Kasumi-1 (cell line): ENCODE measurements around the gene ALG14.
"Not testable (repeated sequence)": the region's sequence is repeated elsewhere in the genome, so short reads cannot be mapped to it uniquely, and the experiment has no call there.

Experiments used
- DNase-seq, 2 experiments: peaks; one replicate each; lab custom pipeline; 2025; lab: John Stamatoyannopoulos, UW

The ALG14 gene

DNA sequence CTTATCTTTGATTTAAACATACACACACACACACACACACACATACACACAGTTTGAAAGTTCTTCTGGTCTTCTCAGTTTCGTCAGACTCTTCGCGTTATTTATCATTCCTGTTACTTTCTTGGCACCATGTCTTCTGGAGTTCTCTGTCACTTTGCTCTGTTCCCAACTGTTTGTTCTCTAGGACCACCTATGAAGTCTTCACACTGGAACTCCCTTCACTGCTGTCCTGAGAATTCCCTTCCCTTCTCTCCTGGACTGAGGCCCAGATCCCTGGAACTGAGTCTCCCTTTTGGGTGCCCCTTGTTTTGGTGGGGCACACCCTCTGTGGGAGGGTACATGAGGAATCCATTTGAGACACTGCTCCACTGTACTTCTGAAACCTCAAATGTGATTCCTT is 30.5 kb downstream of the ALG14 start:
- no peak for DNase-seq

DNA sequence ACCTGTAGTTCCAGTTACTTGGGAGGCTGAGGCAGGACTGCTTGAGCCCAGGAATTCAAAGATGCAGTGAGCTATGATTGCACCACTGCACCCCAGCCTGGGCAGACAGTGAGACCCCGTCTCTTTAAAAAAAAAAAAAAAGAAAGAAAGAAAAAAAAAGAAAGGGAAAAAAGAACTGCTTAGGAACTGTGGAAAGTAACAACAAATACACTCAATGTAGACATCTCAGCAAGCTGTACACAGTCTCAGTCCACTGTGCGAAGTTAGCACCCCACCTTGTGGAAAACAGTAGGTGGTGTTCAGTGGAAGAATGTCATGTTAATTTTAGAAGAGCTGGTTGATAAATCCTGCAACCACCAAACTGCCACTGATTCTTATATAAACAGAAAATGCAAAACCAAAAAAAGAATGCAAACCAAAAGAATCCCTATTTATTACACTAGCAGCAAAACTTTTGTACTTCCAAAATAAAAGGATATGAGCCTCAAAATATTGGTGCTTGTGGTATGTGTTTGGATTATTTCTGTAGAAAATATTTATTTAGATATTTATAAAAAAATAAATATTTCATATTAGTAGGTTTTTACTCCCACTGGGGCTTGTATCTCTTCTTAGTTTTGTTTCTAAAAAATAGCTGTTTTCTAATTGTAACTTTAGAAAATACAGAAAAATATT is 31.1 kb downstream of the ALG14 start:
- peak; percentile 55 to 73 for DNase-seq

DNA sequence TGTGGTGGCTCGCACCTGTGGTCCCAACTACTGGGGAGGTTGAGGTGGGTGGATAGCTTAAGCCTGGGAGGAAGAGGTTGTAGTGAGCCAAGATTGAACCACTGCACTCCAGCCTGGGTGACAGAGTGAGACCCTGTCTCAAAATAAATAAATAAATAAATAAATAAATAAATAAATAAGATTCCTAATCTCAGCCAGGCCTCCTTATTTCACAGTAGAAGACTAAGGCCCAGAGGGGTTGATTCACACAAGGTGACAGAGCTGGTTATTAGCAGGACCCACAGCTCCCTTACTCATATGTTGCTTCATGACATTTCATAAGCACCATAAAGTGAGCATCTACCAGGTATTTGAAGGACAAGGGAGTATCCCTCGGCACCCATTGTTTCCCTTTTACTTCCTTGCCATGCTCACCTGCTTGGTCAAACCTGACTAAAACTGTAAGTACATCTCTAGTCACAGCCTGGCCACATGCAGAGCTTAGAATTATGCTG is 32.7 kb downstream of the ALG14 start:
- no peak for DNase-seq

DNA sequence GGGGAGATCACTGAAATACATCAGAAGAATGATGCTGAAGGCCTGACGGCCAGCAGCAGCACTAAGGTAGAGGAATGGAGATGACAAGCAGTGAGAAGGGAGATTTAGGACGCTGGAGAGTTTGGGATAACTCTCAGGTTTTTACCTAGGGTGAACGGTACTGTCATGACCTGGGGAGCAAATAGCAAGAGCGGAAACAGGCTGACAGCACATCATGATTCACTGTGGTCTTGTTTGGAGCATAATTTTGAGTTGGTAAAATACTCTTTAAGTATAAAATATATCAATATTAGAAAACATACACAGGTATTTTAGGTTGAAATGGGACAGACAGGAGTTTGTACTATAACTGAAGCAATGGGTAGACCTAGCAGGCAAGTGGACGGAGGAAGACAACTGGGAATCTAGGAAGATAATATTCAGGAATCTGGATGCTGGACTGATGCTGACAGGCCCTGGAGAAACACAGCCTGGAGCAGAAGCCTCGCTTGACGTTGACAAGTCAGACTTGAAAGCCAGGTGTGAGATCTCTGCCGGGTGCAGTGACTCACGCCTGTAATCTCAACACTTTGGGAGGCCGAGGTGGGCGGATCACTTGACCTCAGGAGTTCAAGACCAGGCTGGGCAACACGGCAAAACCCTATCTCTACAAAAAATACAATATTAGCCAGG is 33.3 kb downstream of the ALG14 start:
- no peak for DNase-seq

DNA sequence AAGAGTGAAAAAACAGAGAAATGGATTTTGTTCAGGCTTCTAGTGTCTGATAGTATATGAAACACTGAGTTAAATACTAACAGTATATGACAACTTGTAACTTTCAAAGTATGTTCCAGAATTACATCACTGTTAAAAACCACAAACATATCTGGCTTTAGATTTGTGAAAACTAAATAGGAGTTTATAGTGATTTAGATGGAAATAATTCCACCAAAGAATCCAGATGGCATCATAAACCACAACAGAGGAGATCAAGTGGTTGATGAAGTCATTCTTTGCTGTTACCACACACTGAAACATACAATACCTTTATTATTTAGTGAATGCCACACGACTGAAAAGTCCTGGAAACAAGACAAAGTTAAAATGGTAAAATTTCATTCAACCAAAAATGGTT is 37.2 kb downstream of the ALG14 start:
- no peak for DNase-seq

DNA sequence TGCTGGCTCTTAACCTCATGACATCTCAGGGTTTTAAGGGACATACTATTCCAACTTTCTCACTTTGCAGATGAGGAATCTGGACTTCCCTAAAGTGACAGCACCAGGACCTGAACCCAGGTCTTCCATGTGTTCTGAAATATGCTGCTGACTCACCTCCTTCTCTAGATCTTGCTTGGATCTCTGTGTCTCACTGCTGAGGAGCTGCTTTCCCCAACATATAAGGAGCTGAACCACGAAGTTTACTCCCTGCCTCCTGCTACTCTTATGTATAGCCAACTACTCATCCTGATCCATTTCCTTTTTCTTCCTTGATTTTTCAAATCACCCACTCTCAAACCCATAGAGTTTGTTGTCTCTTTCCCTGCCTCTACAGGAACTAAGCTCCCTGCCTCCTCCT is 38.2 kb downstream of the ALG14 start:
- no peak for DNase-seq

DNA sequence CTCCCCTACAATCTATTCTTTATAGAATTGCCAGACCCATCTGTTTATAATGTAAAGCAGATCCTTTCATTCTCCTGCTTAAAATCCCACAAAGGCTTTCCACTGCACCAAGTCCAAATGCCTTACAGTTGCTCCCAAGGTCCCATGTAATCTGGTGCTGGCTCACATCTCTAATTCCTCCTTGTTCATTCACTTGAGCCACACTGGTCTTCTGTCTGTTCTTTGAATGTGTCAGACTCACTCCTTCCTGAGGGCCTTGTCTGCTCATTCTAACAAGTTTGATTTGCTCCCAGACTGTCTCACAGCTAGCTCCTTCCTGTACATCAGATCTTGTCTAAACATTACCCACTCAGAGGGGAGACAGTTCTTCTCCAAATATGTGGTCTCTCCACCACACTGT is 38.9 kb downstream of the ALG14 start:
- DNase-seq: no peak

DNA sequence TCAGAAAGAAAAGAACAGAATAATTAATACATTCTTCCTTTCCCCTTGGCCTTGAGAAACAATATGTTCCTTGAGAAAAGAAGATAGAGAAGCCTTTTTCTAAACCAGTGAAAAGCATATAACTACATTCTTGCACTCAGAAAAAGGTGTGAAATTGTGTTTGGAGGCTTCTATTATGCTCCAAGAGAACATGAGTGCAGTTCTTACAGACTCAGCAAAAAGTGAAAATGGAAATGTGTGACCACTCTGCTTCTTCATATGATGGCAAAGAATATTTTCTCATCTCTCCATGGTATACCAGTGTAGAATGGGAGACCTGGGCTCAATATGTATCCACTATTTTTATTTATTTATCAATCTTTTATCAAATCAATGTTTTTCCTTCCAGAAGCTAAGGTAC is 43.2 kb downstream of the ALG14 start:
- no peak for DNase-seq

DNA sequence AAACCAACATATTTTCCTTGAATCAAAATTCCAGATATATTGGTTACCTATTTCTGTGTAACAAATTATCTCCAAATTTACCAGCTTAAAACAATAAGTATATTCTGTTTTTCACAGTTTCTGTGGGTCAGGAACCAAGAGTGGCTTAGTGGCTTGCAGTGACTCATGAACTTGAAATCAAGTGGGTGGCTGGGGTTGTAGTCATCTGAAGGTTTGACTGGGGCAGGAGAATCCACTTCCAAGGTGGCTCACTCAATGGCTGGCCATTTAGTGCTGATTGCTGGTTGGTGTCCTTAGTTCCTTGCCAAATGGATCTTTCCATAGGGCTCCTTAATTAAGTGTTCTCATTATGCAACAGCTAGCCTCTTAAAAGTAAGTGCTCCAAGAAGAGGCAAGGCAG is 43.8 kb downstream of the ALG14 start:
- no peak for DNase-seq

DNA sequence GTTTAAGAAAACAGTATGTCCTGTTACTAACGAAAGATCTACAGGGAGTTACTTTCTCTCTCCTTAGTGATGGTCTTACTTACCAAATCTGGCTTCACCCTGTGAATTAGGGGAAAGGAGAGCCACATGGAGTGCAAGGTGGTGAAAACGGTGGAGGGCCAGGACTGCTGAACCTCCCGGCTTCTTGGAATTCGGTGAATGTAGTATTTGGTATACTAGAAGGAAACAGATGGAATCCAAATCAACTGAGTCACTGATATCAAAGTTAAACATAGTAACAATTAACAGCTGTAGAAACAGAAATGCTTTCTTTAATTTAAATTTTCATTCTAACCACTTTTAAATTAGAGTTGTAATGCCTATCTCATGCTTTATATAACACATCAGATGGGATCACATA is 45.7 kb downstream of the ALG14 start:
- DNase-seq: no peak

DNA sequence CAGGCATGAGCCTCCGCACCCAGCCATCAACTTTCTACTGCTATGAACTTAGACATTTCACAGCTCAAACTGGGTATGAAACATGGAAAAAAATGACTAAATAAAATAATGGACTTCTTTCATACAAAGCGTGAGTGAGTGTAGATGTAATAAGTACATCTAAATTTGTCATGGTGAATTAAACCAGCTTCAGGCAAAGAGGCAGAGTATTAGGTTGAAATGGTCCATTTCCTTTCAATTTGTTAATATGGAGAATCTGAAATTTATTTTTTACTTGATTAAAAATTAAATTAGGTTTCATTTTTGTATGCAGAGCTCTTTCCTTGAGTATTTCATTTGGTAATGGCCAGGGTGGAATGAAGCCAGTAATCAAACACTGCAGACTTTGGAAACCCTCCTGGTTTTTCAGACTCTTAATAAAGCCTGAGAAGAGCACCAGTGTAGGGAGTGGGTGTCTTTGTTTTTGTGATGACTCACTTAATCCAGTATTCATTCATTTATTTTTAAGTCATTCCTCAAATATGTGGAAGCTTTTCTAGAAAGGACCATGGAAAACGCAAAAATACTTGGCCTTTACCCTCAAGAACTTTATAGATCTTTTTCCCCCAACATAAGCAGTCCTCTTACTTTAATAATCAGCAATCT is 49.2 kb downstream of the ALG14 start:
- DNase-seq: no peak

DNA sequence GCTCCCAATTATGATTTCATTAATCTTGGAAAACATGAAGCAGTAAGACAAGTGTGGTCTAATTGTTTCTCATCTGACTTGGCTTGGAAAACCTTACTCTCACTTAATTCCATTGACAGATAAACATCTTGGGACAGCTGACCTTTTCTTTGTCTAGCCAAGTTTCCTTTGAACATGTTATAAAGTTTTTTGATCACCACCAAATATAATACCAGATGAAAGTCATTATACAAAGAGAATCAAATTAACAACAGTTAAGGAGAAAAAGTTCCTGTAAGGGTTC is 50.2 kb downstream of the ALG14 start:
- no peak for DNase-seq

DNA sequence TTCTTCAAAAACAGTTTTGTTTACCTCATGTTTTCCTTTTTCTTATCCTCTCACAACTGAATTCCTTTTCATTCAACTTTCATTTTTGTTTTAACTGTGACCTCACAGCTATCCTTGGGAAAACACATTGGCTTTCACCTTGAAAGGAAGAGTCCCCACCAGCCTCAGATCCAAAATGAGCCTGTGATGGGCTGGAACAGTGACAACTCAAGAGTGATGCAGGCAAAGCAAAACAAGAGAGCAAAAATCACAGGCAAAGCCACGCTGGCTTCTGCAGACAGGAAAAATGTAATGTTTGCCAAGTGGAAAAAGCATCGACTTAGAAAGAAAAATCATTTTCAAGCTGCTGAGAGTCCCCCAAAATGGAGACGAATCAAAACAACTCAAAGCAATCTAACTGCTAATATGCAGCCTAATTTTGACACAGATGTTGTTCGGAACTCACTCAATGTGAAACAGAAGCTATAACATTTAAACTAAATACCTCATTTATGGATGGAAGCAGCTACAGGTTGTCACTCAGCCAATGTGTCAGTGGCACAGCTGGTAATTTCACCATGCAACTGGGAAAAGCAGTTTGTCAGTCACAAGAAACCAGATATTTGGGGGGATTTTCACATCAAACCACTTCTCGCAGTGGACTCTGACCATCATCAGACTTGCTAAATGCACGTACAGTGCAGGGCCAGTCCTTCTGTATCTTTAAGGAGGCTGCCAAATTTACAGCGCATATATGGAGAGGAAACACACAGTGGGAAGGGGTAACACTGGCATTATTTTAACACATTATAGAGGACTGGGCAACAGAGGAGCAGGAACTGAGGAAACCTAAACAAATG is 50.7 kb downstream of the ALG14 start:
- DNase-seq: no peak

DNA sequence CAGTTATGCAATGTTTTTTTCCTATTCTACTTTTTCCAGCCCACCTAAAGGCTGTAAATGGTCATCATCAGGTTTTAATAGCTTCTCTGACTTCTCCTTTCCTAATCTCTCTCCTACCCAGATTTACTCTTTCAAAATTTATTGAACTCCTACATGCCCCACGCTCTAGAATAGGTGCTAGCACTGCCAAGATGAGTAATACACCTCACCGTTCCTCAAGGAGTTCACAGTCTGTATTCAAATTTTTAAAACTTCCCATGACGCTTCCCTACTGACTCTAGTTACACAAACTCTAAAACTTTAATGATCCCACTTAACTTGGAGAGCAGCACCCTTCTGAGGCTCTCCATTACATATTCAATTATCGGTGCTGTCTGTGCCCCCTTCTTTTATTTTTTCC is 51.6 kb downstream of the ALG14 start:
- DNase-seq: no peak

DNA sequence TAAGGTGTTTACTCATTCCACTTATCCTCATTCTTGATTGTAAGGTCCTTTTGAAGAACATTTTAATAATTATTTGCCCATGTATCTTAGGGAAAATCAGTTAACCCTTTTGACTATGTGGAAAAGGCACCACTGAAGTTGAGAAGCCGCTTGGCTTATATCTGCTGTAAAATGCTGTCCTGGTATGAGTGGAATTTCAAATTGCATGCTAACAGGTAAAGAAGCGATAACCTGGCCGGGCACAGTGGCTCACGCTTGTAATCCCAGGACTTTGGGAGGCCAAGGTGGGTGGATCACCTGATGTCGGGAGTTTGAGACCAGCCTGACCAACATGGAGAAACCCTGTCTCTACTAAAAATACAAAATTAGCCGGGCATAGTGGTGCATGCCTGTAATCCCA is 53.3 kb downstream of the ALG14 start:
- not testable (repeated sequence) for DNase-seq

DNA sequence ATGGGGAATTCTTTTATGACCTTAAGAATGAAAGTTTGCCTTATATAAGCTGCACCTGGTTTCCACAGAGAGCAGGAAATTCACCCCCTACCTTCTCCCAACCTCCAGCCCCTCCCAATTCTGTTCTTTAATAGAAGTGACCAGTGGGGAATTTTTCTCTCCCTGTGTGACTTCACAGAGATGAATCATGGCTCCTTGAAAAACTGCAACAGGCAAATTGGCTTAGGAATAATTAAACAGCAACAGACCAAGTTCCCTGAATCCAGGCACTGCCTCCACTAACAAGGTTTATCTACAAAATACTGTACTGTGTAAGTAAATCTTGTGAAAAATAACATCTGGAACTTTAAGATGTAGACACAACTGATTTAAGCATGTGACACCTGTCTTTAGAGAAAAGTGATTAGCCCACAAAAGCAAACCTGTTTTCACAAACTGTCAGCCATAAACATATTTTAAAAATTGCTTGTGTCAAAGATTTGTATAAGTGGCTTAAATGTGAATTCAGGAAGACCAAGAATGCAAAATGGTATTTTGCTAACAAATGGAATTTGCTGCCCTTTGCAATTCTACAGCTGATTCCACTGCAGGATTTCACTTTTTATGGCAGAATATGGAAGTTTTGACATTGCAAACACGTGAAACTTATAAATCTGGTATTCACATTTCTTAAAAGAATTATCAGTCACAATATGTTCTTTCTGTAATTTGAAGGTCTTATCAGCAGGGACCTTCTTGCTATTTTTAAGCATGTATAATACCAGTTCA is 54.0 kb downstream of the ALG14 start:
- no peak for DNase-seq

DNA sequence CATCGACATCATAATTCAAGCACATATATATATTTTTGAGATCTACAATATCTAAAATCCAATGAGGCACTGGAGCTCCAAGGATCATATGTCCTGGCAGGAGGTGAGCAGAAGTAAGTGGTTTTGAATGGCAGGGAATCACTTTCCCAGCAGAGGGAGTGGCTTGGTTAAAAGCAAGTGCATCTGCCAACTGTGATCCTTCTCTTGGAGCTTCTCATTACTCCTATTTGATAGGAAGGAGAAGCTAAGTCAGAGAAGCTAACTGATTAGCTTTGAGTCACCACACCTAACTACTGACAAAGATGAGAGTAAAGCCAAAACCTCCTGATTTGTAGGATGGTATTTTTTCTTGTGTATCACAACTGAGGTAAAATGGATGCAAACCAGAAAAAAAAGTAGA is 55.0 kb downstream of the ALG14 start:
- no peak for DNase-seq

DNA sequence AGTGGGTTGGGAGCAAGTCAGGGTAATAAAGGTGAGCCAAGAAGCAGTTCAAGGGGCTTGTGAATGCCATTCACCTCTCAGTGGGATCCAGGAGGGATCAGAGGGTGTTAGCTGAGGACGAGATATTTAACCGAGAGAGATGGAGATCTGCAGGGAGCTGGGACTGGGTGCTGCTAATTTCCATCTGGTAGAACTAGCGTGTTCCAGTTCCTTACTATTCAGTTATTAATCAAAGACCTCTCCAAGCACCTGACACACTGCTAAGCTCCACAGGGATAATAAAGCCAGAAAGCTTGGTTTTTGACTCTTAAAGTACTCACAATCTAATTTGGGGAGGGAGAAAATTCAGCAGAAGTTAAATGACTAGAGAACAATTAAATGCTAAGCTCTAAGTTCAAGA is 57.7 kb downstream of the ALG14 start:
- DNase-seq: no peak

DNA sequence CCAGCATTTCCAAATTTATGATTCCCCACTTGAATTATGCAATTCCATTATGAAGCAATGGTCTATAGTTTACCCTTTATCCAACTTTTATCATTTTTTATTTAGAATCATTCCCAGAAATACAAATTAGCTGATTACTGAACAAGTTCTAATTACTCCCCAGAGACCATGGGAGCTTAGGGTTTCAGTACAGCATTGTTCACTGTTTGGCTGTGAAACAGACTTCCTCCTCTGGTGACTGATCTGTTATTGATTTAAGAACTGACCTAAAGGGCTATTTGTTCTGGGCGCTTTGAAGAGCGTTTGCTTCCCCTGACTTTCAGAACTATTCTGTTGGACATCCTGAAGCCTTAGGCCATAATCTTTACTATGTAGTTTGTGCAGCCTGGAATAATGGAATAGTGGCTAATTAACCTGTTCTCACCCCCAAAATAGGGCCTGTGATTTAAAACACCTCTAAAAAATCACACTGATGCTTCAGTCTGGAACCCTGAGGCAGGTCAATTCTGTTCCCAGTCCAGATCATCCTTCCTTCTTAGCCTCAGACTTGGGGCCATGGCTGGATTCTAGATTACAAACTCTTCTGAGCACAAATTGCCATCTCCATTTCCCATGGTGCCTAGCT is 58.7 kb downstream of the ALG14 start:
- no peak for DNase-seq

DNA sequence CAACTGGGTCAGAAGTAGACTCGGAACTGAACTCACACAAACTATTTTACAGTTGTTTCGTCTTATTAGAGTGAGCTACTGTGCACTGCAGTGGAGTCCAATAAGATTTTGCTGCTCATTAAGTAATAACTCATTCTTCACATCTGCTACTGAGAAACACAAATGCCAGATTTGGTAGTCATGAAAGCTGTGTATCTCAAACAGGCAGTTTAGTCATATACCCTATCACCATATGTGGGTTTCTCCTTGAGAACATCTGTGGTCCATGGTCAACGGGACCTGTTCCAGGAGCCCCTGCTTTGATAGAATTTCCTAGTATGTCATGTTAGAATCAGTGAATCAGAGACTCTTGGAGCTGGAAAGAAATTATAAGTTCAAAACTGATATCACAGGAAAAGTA is 60.4 kb downstream of the ALG14 start:
- DNase-seq: no peak

DNA sequence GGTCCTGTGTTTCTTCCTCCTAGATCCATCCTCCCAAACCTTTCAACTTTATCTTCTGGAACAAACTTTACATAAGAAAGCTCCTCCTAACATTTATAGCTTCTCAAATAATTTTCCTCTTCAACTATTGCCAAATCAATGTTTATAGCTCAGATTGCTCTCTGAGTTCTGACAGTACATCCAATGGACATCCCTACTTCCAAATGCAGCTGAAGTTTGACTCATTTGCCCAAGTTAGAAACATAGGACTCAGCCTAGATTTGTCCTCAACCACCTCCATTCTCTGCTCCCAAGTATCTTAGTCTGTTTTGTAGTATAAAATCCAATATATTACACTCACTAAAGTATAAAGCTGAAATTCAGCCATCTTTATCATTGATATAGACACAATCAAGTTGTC is 62.6 kb downstream of the ALG14 start:
- DNase-seq: no peak

DNA sequence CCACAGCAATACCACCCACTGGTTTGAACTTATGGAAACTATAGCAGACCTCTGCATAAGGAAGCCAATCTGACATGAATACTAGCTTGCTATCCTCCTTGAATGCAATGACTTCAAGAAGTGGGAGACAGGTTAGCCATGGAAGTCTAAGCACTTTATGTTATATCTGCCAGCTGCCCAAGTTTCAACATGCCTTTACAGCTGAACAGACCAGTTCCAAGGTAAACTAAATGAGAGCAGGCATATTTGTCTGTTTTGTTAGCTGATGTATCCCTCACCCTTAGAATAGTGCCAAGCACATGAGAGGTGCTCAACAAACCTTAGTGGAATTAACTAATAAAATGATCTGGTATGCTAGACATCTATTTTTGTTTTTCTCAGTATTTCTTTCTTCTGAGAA is 65.1 kb downstream of the ALG14 start:
- DNase-seq: no peak
